ACC112 (cell line): Measurements from ENCODE around the gene MRPL30.
"Not testable (repeated sequence)": the region's sequence is repeated elsewhere in the genome, so short reads cannot be mapped to it uniquely, and the experiment has no call there.

ENCODE experiments used
- H2AFZ ChIP-seq: fragments of 200-600 bp; sonication (generic); one replicate; pipeline ENCODE4 v1.6.0; 2017; ENCODE audit warnings: antibody characterized with exemption, low read length; ENCODE audit not compliant: unreplicated experiment
- H3K27ac ChIP-seq: fragments of 200-600 bp; sonication (generic); 2 replicates; pipeline ENCODE4 v1.5.1; 2014; ENCODE audit warnings: low read depth, mild to moderate bottlenecking, antibody characterized with exemption, low read length, moderate library complexity
- H3K27me3 ChIP-seq: fragments of 200-600 bp; sonication (generic); 2 replicates; pipeline ENCODE4 v1.6.1; 2014; ENCODE audit warnings: mild to moderate bottlenecking, antibody characterized with exemption, low read length, moderate library complexity, mixed read lengths; ENCODE audit not compliant: insufficient read depth
- H3K36me3 ChIP-seq: fragments of 200-600 bp; sonication (generic); 2 replicates; pipeline ENCODE4 v1.6.1; 2016; ENCODE audit warnings: mild to moderate bottlenecking, antibody characterized with exemption, low read length, moderate library complexity, mixed read lengths; ENCODE audit not compliant: insufficient read depth
- H3K4me1 ChIP-seq: fragments of 200-600 bp; sonication (generic); one replicate; pipeline ENCODE4 v1.6.1; 2016; ENCODE audit warnings: low read length, mixed read lengths; ENCODE audit not compliant: insufficient read depth, unreplicated experiment, control insufficient read depth
- H3K4me3 ChIP-seq: fragments of 200-600 bp; sonication (generic); 2 replicates; pipeline ENCODE4 v1.5.1; 2014; ENCODE audit warnings: mild to moderate bottlenecking, low read depth, low read length
- H3K79me2 ChIP-seq: fragments of 200-600 bp; sonication (generic); one replicate; pipeline ENCODE4 v1.6.0; 2016; ENCODE audit warnings: low read length; ENCODE audit not compliant: control insufficient read depth, unreplicated experiment, insufficient read depth

The MRPL30 gene

GRCh38 chr2:99233177-99233576 is 52.2 kb downstream of the MRPL30 start:
- H3K36me3 ChIP-seq, H3K27me3 ChIP-seq: not testable (repeated sequence)

GRCh38 chr2:99238599-99238998 is 57.6 kb downstream of the MRPL30 start:
- Histone ChIP-seq H3K4me3 (no peak overlapping the region), H3K79me2 (no peaks in the 10 kb centered on the region), H3K36me3 (no peaks in the 10 kb centered on the region), H3K27me3 (no peaks in the 10 kb centered on the region), H2AFZ (no peak overlapping the region), H3K27ac (no peak overlapping the region), H3K4me1 (no peaks in the 10 kb centered on the region)

More at GRCh38 chr2:99233177-99233576, 52.2 kb downstream of the MRPL30 start:
- H3K27ac ChIP-seq, H3K4me1 ChIP-seq, H3K79me2 ChIP-seq, H3K4me3 ChIP-seq, H2AFZ ChIP-seq: not testable (repeated sequence)

GRCh38 chr2:99240431-99240830 is 59.4 kb downstream of the MRPL30 start:
- H3K4me3 ChIP-seq = no peak overlapping the region
- H3K79me2 ChIP-seq = no peaks in the 10 kb centered on the region
- no peaks in the 10 kb centered on the region for H3K36me3 ChIP-seq
- no peaks in the 10 kb centered on the region for H3K27me3 ChIP-seq
- no peak overlapping the region for H3K27ac ChIP-seq
- no peak overlapping the region for H2AFZ ChIP-seq
- no peaks in the 10 kb centered on the region for H3K4me1 ChIP-seq

GRCh38 chr2:99242151-99242550 is 61.2 kb downstream of the MRPL30 start:
- no peak overlapping the region for H3K4me3 ChIP-seq
- no peaks in the 10 kb centered on the region for H3K4me1 ChIP-seq
- H3K27me3 ChIP-seq = no peaks in the 10 kb centered on the region
- no peaks in the 10 kb centered on the region for H3K36me3 ChIP-seq
- H3K79me2 ChIP-seq = no peaks in the 10 kb centered on the region
- H3K27ac ChIP-seq = no peak overlapping the region
- H2AFZ ChIP-seq = no peak overlapping the region
